GM12878 (cell line): Measurements from ENCODE around the gene TFCP2L1. TPM values are rescaled to one million over a fixed set of nuclear protein-coding genes. Genes with fewer than 3 reads are reported as not detected.

ENCODE experiments used
- ATAC-seq: fragments of 200-7000 bp; cut with Tn5 transposase; 3 replicates; pipeline ENCODE4 v1.9.1; 2020; ENCODE audit warnings: mild to moderate bottlenecking, moderate library complexity
- BruUV-seq: library from RNA; stranded (reverse); fragments of 400-500 nt; replicated peaks from 2 replicates; lab custom pipeline; 2021; lab: Mats Ljungman, UMichigan
- CTCF ChIA-PET: fragments of 300-600 bp; sonication (Branson Sonifier 250); formaldehyde crosslinking; extraction: SDS; loops from one replicate; lab custom pipeline; 2021; ENCODE audit warnings: inconsistent platforms; lab: Yijun Ruan, JAX
- POLR2A ChIA-PET: fragments of 350-600 bp; formaldehyde crosslinking; extraction: SDS; loops from one replicate; lab custom pipeline; 2021; ENCODE audit warnings: inconsistent platforms; lab: Charles Lee
- RAD21 ChIA-PET: fragments of 300-600 bp; sonication (Branson Sonifier 250); formaldehyde crosslinking; loops from one replicate; lab custom pipeline; 2023; ENCODE audit warnings: antibody characterized with exemption; ENCODE audit not compliant: unreplicated experiment; lab: Charles Lee
- SMC1A ChIA-PET: fragments of 300-600 bp; sonication (Branson Sonifier 250); formaldehyde crosslinking; loops from one replicate; lab custom pipeline; 2023; ENCODE audit not compliant: unreplicated experiment, uncharacterized antibody; lab: Charles Lee
- DNase-seq: peaks from one replicate; pipeline ENCODE4 v3.0.0-alpha.2; 2011; ENCODE audit warnings: low read depth, low spot score
- FAIRE-seq: peaks from 3 replicates; lab custom pipeline; 2011; peaks lifted over from hg19 to GRCh38; lab: Jason Lieb, UNC
- H2AFZ ChIP-seq: 2 replicates; pipeline ENCODE4 v1.6.0; 2011; ENCODE audit warnings: low read depth, low read length, control low read depth; ENCODE audit not compliant: control insufficient read depth
- H3K27ac ChIP-seq: 2 replicates; pipeline ENCODE4 v1.5.1; 2011; ENCODE audit warnings: control low read depth; ENCODE audit not compliant: control insufficient read depth, insufficient read depth
- H3K27me3 ChIP-seq, 2 experiments: replicated peaks in 1 of 2; 2 replicates each; pipeline versions ENCODE4 v1.6.0 to v1.6.1; 2011; ENCODE audit warnings: low read length in 1 of 2; ENCODE audit not compliant: control insufficient read depth in 2 of 2, insufficient read depth in 2 of 2
- H3K36me3 ChIP-seq, 2 experiments: 2 replicates each; pipeline ENCODE4 v1.5.1; 2011; ENCODE audit warnings: low read length in 1 of 2; ENCODE audit not compliant: control insufficient read depth in 2 of 2, insufficient read depth in 2 of 2
- H3K4me1 ChIP-seq: 2 replicates; pipeline ENCODE4 v1.6.1; 2011; ENCODE audit warnings: mild to moderate bottlenecking, low read length, moderate library complexity, mixed read lengths; ENCODE audit not compliant: control insufficient read depth, insufficient read depth
- H3K4me2 ChIP-seq: 2 replicates; pipeline ENCODE4 v1.6.0; 2011; ENCODE audit warnings: control low read depth; ENCODE audit not compliant: control insufficient read depth, insufficient read depth
- H3K4me3 ChIP-seq: fragments of 200-600 bp; sonication (generic); 2 replicates; pipeline ENCODE4 v1.5.1; 2016
- H3K79me2 ChIP-seq: 2 replicates; pipeline ENCODE4 v1.6.0; 2011; ENCODE audit warnings: low read length; ENCODE audit not compliant: control insufficient read depth, insufficient read depth
- H3K9ac ChIP-seq: 2 replicates; pipeline ENCODE4 v1.8.0; 2011; ENCODE audit warnings: low read length, control low read depth, mixed read lengths; ENCODE audit not compliant: control insufficient read depth, insufficient read depth
- H3K9me3 ChIP-seq: replicated peaks from 3 replicates; pipeline ENCODE4 v1.5.1; 2011; ENCODE audit warnings: mild to moderate bottlenecking, low read length; ENCODE audit not compliant: control insufficient read depth, insufficient read depth
- H4K20me1 ChIP-seq: 2 replicates; pipeline ENCODE4 v1.6.0; 2011; ENCODE audit not compliant: control insufficient read depth, insufficient read depth
- CREM ChIP-seq: IDR thresholded peaks from 2 replicates; pipeline ENCODE4 v1.6.1; 2014; ENCODE audit warnings: antibody characterized with exemption, low read depth
- FOXM1 ChIP-seq: IDR thresholded peaks from 2 replicates; pipeline ENCODE4 v1.6.1; 2012; ENCODE audit warnings: low read depth, mild to moderate bottlenecking, inconsistent platforms, low read length, moderate library complexity
- IKZF1 ChIP-seq: fragments of 450-650 bp; conservative IDR thresholded peaks from 2 replicates; pipeline ENCODE4 v1.6.1; 2017; ENCODE audit warnings: antibody characterized with exemption, mild to moderate bottlenecking
- JUND ChIP-seq: IDR thresholded peaks from 2 replicates; pipeline ENCODE4 v1.6.1; 2012; ENCODE audit warnings: low read depth, mild to moderate bottlenecking, low read length, improper control_type of control experiment, moderate library complexity
- NBN ChIP-seq: fragments of 450-650 bp; IDR thresholded peaks from 2 replicates; pipeline ENCODE4 v1.6.1; 2016
- RAD51 ChIP-seq: fragments of 450-650 bp; IDR thresholded peaks from 2 replicates; pipeline ENCODE4 v1.6.1; 2016; ENCODE audit warnings: moderate library complexity, mild to moderate bottlenecking, inconsistent platforms
- SRF ChIP-seq, 2 experiments: IDR thresholded peaks; 2 replicates each; pipeline ENCODE4 v1.6.1; 2011; ENCODE audit warnings: low read depth in 2 of 2, low read length in 2 of 2, mild to moderate bottlenecking in 1 of 2, moderate library complexity in 1 of 2
- SUPT20H ChIP-seq: IDR thresholded peaks from 2 replicates; pipeline ENCODE4 v1.6.1; 2011; ENCODE audit warnings: low read depth, mild to moderate bottlenecking, low read length, moderate library complexity, borderline replicate concordance; ENCODE audit not compliant: control insufficient read depth
- TCF12 ChIP-seq: IDR thresholded peaks from 2 replicates; pipeline ENCODE4 v1.6.1; 2011; ENCODE audit warnings: low read depth, mild to moderate bottlenecking, low read length
- ZNF274 ChIP-seq: IDR thresholded peaks from one replicate; pipeline ENCODE4 v1.8.0; 2011; ENCODE audit not compliant: insufficient read length, insufficient read depth
- WGBS: methylation state at CpG from one replicate; pipeline ENCODE4 v1.1.6; 2016; ENCODE audit warnings: low lambda C conversion rate; ENCODE audit not compliant: insufficient replicate concordance, insufficient coverage; ENCODE audit errors: missing lambda C conversion rate; 5-methylcytosine and 5-hydroxymethylcytosine counted together
- in situ Hi-C: fragments of 300-500 bp; cut with MboI; formaldehyde crosslinking; loops from 9 replicates; pipeline ENCODE4 v1.14.3; 2018; ENCODE audit warnings: mixed read lengths
- intact Hi-C: fragments of 100-400 bp; cut with micrococcal nuclease; formaldehyde crosslinking; loops from one replicate; pipeline ENCODE4 v1.14.2; 2022; ENCODE audit not compliant: unreplicated experiment
- polyA plus RNA-seq, 11 experiments: library from polyadenylated mRNA; depleted of rRNA in 4 of 11; unstranded in 6 of 11; stranded (reverse) in 5 of 11; fragments of >200 nt; fragmentation: Nextera tagmentation in 4 of 11; fragmentation: Illumina TruSeq in 1 of 11; extraction: Ambion mirVana in 4 of 11; extraction: Trizol in 1 of 11; gene quantifications; 1 replicate in 1 of 11; 2 replicates in 10 of 11; pipeline versions ENCODE4 v1.2.1 to v1.2.3, GENCODE V29; 2011 to 2016; ENCODE audit warnings: inconsistent platforms in 2 of 11, missing spikeins in 2 of 11, low read depth in 1 of 11
- total RNA-seq, 4 experiments: library from RNA; depleted of rRNA in 3 of 4; stranded (reverse); fragments of >200 nt in 3 of 4; fragmentation: Illumina TruSeq in 1 of 4; extraction: Trizol in 1 of 4; gene quantifications; 2 replicates each; pipeline versions ENCODE4 v1.2.1 to v1.2.3, GENCODE V29; 2013 to 2021
- TF ChIP-seq, protein P1 (sequence below): fragments of 450-650 bp; IDR thresholded peaks from 2 replicates; pipeline ENCODE4 v1.6.1; 2017; ENCODE audit warnings: mild to moderate bottlenecking, moderate library complexity
- TF ChIP-seq, protein P2 (sequence below): fragments of 450-650 bp; IDR thresholded peaks from 2 replicates; pipeline ENCODE4 v1.6.1; 2017; ENCODE audit warnings: mild to moderate bottlenecking
- TF ChIP-seq, protein P3 (sequence below): fragments of 450-650 bp; IDR thresholded peaks from 2 replicates; pipeline ENCODE4 v1.6.1; 2016; ENCODE audit warnings: mild to moderate bottlenecking
- TF ChIP-seq, protein P4 (sequence below): IDR thresholded peaks from 2 replicates; pipeline ENCODE4 v1.6.1; 2011; ENCODE audit warnings: borderline replicate concordance, low read depth, mild to moderate bottlenecking, moderate library complexity, low read length; ENCODE audit not compliant: insufficient read depth, poor library complexity, severe bottlenecking

Gene TFCP2L1
- total and polyA plus RNA-seq, 10 of the 15 experiments (the other 5 are each of a cell fraction or from before 2014, with no cell fraction given) = 0.02 to 0.21 (median 0.09) TPM; not detected in 1

DNA sequence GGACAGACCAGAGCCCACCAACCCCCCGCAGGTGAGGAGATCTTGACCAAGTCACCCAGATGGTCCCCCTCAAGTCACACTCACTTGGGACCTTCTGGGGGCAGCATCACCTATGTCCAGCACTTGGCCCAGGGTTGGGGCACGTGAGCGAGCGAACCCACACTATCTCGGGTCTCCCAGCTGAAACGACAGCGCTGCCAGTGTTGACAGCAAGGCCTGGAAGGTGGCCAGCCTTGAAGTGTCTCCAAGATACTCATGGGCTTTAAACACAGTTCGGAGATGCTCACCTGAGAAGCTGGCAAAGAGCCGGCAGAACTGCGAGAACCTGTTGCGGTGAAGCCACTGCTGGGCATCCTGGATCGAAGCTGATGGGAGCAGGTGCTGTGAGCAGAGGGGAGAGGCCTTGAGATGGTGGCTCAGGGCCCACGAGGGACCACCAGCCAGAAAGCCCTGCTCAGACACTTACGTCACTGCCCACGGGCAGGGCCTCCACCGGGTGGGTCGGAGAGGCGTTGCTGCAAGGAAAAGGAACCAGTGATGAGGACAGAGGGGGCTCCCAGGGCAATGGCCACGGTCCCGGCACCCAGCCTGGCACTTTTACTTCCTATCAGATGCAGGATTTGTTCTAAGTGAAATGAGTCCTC is 47.5 kb downstream of the TFCP2L1 start:
- Histone ChIP-seq H3K4me3 (no peak overlapping the region), H3K36me3 (no peaks in the 10 kb centered on the region), H2AFZ (no peak overlapping the region), H3K4me2 (no peak overlapping the region), H3K9ac (no peak overlapping the region), H3K9me3 (no peaks in the 10 kb centered on the region), H3K4me1 (no peaks in the 10 kb centered on the region), H4K20me1 (no peaks in the 10 kb centered on the region), H3K27ac (no peak overlapping the region), H3K79me2 (no peaks in the 10 kb centered on the region), H3K27me3 (no peaks in the 10 kb centered on the region; a peak in 2 of 4 replicates)
- ATAC-seq (no peak), FAIRE-seq (no peak), DNase-seq (no peak)
- intact Hi-C loops (no loop called here), in situ Hi-C loops (no loop called here)
- ChIA-PET POLR2A (no interaction called here), SMC1A (no interaction called here), RAD21 (no interaction called here), CTCF (no interaction called here)
- 17% methylated on average over 20 of the region's 20 CpGs for WGBS
- BruUV-seq = no TSS peak
- TF ChIP-seq NBN = no peak
- TF ChIP-seq, protein P1, sequence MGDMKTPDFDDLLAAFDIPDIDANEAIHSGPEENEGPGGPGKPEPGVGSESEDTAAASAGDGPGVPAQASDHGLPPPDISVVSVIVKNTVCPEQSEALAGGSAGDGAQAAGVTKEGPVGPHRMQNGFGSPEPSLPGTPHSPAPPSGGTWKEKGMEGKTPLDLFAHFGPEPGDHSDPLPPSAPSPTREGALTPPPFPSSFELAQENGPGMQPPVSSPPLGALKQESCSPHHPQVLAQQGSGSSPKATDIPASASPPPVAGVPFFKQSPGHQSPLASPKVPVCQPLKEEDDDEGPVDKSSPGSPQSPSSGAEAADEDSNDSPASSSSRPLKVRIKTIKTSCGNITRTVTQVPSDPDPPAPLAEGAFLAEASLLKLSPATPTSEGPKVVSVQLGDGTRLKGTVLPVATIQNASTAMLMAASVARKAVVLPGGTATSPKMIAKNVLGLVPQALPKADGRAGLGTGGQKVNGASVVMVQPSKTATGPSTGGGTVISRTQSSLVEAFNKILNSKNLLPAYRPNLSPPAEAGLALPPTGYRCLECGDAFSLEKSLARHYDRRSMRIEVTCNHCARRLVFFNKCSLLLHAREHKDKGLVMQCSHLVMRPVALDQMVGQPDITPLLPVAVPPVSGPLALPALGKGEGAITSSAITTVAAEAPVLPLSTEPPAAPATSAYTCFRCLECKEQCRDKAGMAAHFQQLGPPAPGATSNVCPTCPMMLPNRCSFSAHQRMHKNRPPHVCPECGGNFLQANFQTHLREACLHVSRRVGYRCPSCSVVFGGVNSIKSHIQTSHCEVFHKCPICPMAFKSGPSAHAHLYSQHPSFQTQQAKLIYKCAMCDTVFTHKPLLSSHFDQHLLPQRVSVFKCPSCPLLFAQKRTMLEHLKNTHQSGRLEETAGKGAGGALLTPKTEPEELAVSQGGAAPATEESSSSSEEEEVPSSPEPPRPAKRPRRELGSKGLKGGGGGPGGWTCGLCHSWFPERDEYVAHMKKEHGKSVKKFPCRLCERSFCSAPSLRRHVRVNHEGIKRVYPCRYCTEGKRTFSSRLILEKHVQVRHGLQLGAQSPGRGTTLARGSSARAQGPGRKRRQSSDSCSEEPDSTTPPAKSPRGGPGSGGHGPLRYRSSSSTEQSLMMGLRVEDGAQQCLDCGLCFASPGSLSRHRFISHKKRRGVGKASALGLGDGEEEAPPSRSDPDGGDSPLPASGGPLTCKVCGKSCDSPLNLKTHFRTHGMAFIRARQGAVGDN = no peak
- TF ChIP-seq, protein P2, sequence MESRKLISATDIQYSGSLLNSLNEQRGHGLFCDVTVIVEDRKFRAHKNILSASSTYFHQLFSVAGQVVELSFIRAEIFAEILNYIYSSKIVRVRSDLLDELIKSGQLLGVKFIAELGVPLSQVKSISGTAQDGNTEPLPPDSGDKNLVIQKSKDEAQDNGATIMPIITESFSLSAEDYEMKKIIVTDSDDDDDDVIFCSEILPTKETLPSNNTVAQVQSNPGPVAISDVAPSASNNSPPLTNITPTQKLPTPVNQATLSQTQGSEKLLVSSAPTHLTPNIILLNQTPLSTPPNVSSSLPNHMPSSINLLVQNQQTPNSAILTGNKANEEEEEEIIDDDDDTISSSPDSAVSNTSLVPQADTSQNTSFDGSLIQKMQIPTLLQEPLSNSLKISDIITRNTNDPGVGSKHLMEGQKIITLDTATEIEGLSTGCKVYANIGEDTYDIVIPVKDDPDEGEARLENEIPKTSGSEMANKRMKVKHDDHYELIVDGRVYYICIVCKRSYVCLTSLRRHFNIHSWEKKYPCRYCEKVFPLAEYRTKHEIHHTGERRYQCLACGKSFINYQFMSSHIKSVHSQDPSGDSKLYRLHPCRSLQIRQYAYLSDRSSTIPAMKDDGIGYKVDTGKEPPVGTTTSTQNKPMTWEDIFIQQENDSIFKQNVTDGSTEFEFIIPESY = no peak
- TF ChIP-seq SUPT20H = no peak
- no peak for TF ChIP-seq JUND
- TF ChIP-seq, protein P3, sequence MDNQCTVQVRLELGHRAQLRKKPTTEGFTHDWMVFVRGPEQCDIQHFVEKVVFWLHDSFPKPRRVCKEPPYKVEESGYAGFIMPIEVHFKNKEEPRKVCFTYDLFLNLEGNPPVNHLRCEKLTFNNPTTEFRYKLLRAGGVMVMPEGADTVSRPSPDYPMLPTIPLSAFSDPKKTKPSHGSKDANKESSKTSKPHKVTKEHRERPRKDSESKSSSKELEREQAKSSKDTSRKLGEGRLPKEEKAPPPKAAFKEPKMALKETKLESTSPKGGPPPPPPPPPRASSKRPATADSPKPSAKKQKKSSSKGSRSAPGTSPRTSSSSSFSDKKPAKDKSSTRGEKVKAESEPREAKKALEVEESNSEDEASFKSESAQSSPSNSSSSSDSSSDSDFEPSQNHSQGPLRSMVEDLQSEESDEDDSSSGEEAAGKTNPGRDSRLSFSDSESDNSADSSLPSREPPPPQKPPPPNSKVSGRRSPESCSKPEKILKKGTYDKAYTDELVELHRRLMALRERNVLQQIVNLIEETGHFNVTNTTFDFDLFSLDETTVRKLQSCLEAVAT = no peak
- no peak for TF ChIP-seq ZNF274
- no peak for TF ChIP-seq CREM
- TF ChIP-seq TCF12 = no peak
- TF ChIP-seq IKZF1 = no peak
- TF ChIP-seq, protein P4, sequence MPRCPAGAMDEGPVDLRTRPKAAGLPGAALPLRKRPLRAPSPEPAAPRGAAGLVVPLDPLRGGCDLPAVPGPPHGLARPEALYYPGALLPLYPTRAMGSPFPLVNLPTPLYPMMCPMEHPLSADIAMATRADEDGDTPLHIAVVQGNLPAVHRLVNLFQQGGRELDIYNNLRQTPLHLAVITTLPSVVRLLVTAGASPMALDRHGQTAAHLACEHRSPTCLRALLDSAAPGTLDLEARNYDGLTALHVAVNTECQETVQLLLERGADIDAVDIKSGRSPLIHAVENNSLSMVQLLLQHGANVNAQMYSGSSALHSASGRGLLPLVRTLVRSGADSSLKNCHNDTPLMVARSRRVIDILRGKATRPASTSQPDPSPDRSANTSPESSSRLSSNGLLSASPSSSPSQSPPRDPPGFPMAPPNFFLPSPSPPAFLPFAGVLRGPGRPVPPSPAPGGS = no peak
- no peak for TF ChIP-seq SRF (IDR thresholded peaks at IDR 0.05; ENCODE audit: low read depth in 2 of 2, low read length in 2 of 2)
- no peak for TF ChIP-seq FOXM1
- TF ChIP-seq RAD51 = no peak
